HepG2 (cell line): ENCODE data around the gene ASB7. TPM values are rescaled to one million over a fixed set of nuclear protein-coding genes. Genes with fewer than 3 reads are reported as not detected.

Source experiments
- CBX2 ChIP-seq, 2 experiments: fragments of 200-600 bp in 1 of 2; sonication (generic); formaldehyde crosslinking in 1 of 2; IDR thresholded peaks; 2 replicates each; pipeline versions ENCODE4 v1.7.0 to v1.8.1; 2018 to 2022; ENCODE audit warnings: low read depth in 2 of 2, low read length in 1 of 2, mild to moderate bottlenecking in 1 of 2, missing genetic modification reagents in 1 of 2
- HOXA3 ChIP-seq: sonication (generic); formaldehyde crosslinking; IDR thresholded peaks from 2 replicates; pipeline ENCODE4 v1.5.0; 2020; ENCODE audit warnings: missing genetic modification reagents
- ZBTB7B ChIP-seq: sonication (generic); formaldehyde crosslinking; IDR thresholded peaks from 2 replicates; pipeline ENCODE4 v1.4.0; 2020; ENCODE audit warnings: missing genetic modification reagents
- ZMYM4 ChIP-seq: sonication (generic); formaldehyde crosslinking; IDR thresholded peaks from 2 replicates; pipeline ENCODE4 v1.8.1; 2023; ENCODE audit warnings: mild to moderate bottlenecking, missing genetic modification reagents
- ZNF431 ChIP-seq: sonication (generic); formaldehyde crosslinking; IDR thresholded peaks from 2 replicates; pipeline ENCODE4 v1.9.0; 2022; ENCODE audit warnings: missing genetic modification reagents, low read depth, mild to moderate bottlenecking, borderline replicate concordance
- ZNF883 ChIP-seq: sonication (generic); formaldehyde crosslinking; IDR thresholded peaks from 2 replicates; pipeline ENCODE4 v1.5.1; 2020; ENCODE audit warnings: mild to moderate bottlenecking, missing genetic modification reagents; ENCODE audit errors: not compliant biosample characterization
- polyA plus RNA-seq, 8 experiments: library from polyadenylated mRNA; depleted of rRNA in 3 of 8; stranded (reverse) in 7 of 8; unstranded in 1 of 8; fragments of >200 nt; fragmentation: Illumina TruSeq in 4 of 8; extraction: Trizol in 4 of 8; gene quantifications; 2 replicates each; pipeline versions ENCODE4 v1.2.1 to v1.2.3, GENCODE V29; 2011 to 2016; ENCODE audit warnings: low read depth in 4 of 8, missing spikeins in 1 of 8, mixed read lengths in 1 of 8; ENCODE audit not compliant: insufficient read depth in 1 of 8
- total RNA-seq, 5 experiments: library from RNA; depleted of rRNA; stranded (reverse); fragments of >200 nt; fragmentation: Illumina TruSeq; extraction: Trizol; gene quantifications; 2 replicates each; pipeline ENCODE4 v1.2.3, GENCODE V29; 2016; ENCODE audit warnings: low read depth in 1 of 5
- TF ChIP-seq, protein P1 (sequence below): sonication (generic); formaldehyde crosslinking; IDR thresholded peaks from 2 replicates; pipeline ENCODE4 v1.5.0; 2020; ENCODE audit warnings: missing genetic modification reagents
- TF ChIP-seq, protein P2 (sequence below): sonication (generic); formaldehyde crosslinking; IDR thresholded peaks from 2 replicates; pipeline ENCODE4 v1.8.1; 2023; ENCODE audit warnings: missing genetic modification reagents, mild to moderate bottlenecking, borderline replicate concordance
- TF ChIP-seq, protein P3 (sequence below): IDR thresholded peaks from 2 replicates; pipeline ENCODE4 v1.6.1; 2016; ENCODE audit warnings: mild to moderate bottlenecking, missing biosample characterization, missing genetic modification reagents
- TF ChIP-seq, protein P4 (sequence below): sonication (generic); formaldehyde crosslinking; IDR thresholded peaks from 2 replicates; pipeline ENCODE4 v1.4.0; 2020; ENCODE audit warnings: missing genetic modification reagents
- TF ChIP-seq, protein P5 (sequence below): sonication (generic); formaldehyde crosslinking; IDR thresholded peaks from 2 replicates; pipeline ENCODE4 v1.4.0; 2020; ENCODE audit warnings: missing genetic modification reagents

Gene ASB7
- total and polyA plus RNA-seq, 2 of the 13 experiments (the other 11 are each of a cell fraction or from before 2014, with no cell fraction given): 7.7 to 12.1 TPM

DNA sequence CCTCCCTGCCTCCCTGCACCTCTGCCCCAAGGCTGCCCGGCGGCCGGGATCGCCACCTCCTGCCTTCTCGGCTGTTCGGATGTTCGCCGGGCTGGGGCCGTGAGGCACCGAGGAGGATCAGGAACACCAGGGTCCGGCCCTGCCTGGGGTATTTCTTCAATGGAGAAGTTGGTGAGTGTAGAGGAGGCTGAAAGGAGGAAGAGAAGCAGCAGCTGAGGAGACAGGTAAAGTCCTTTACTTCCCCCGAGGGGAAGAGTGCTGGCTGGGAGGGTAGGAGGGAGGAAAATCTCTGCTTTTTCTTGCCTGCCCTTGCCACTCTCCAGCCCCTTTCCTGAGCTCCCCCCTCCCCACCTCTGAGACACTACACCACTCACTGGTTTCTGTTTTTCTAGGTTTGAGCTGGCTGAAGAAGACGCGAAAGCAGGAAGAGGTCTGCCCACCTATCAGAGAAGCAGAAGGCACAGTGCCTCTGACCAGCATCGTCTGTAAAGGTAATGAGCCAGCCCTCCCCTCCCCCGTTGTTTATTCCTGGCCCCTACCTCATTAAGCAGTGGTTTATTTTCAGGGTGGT, 519 bp downstream of the ASB7 start (continued):
- TF ChIP-seq, protein P1, sequence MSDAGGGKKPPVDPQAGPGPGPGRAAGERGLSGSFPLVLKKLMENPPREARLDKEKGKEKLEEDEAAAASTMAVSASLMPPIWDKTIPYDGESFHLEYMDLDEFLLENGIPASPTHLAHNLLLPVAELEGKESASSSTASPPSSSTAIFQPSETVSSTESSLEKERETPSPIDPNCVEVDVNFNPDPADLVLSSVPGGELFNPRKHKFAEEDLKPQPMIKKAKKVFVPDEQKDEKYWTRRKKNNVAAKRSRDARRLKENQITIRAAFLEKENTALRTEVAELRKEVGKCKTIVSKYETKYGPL: no peak
- TF ChIP-seq, protein P2, sequence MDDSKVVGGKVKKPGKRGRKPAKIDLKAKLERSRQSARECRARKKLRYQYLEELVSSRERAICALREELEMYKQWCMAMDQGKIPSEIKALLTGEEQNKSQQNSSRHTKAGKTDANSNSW (CRISPR knock-in tag): no peak
- TF ChIP-seq ZMYM4 (CRISPR knock-in tag): no peak
- peak; percentile 1 for TF ChIP-seq ZNF883 (CRISPR knock-in tag)
- TF ChIP-seq, protein P3, sequence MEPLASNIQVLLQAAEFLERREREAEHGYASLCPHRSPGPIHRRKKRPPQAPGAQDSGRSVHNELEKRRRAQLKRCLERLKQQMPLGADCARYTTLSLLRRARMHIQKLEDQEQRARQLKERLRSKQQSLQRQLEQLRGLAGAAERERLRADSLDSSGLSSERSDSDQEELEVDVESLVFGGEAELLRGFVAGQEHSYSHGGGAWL (CRISPR knock-in tag): no peak
- TF ChIP-seq ZBTB7B (CRISPR knock-in tag): no peak; the same call in 1 of the 2 replicates
- TF ChIP-seq CBX2 (IDR thresholded peaks at IDR 0.05; ENCODE audit: low read depth, low read length): no peak
- TF ChIP-seq CBX2 (CRISPR knock-in tag; IDR thresholded peaks at IDR 0.05; ENCODE audit: low read depth): no peak
- TF ChIP-seq, protein P4, sequence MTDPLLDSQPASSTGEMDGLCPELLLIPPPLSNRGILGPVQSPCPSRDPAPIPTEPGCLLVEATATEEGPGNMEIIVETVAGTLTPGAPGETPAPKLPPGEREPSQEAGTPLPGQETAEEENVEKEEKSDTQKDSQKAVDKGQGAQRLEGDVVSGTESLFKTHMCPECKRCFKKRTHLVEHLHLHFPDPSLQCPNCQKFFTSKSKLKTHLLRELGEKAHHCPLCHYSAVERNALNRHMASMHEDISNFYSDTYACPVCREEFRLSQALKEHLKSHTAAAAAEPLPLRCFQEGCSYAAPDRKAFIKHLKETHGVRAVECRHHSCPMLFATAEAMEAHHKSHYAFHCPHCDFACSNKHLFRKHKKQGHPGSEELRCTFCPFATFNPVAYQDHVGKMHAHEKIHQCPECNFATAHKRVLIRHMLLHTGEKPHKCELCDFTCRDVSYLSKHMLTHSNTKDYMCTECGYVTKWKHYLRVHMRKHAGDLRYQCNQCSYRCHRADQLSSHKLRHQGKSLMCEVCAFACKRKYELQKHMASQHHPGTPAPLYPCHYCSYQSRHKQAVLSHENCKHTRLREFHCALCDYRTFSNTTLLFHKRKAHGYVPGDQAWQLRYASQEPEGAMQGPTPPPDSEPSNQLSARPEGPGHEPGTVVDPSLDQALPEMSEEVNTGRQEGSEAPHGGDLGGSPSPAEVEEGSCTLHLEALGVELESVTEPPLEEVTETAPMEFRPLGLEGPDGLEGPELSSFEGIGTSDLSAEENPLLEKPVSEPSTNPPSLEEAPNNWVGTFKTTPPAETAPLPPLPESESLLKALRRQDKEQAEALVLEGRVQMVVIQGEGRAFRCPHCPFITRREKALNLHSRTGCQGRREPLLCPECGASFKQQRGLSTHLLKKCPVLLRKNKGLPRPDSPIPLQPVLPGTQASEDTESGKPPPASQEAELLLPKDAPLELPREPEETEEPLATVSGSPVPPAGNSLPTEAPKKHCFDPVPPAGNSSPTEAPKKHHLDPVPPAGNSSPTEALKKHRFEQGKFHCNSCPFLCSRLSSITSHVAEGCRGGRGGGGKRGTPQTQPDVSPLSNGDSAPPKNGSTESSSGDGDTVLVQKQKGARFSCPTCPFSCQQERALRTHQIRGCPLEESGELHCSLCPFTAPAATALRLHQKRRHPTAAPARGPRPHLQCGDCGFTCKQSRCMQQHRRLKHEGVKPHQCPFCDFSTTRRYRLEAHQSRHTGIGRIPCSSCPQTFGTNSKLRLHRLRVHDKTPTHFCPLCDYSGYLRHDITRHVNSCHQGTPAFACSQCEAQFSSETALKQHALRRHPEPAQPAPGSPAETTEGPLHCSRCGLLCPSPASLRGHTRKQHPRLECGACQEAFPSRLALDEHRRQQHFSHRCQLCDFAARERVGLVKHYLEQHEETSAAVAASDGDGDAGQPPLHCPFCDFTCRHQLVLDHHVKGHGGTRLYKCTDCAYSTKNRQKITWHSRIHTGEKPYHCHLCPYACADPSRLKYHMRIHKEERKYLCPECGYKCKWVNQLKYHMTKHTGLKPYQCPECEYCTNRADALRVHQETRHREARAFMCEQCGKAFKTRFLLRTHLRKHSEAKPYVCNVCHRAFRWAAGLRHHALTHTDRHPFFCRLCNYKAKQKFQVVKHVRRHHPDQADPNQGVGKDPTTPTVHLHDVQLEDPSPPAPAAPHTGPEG (CRISPR knock-in tag): no peak
- no peak for TF ChIP-seq ZNF431 (CRISPR knock-in tag)
- TF ChIP-seq HOXA3: no peak
- TF ChIP-seq, protein P5, sequence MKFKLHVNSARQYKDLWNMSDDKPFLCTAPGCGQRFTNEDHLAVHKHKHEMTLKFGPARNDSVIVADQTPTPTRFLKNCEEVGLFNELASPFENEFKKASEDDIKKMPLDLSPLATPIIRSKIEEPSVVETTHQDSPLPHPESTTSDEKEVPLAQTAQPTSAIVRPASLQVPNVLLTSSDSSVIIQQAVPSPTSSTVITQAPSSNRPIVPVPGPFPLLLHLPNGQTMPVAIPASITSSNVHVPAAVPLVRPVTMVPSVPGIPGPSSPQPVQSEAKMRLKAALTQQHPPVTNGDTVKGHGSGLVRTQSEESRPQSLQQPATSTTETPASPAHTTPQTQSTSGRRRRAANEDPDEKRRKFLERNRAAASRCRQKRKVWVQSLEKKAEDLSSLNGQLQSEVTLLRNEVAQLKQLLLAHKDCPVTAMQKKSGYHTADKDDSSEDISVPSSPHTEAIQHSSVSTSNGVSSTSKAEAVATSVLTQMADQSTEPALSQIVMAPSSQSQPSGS (CRISPR knock-in tag): no peak
